GM19463 (cell line): ENCODE data around the gene MLH3.

Source experiments
- ATAC-seq: cut with Tn5 transposase; IDR thresholded peaks from one replicate; pipeline ENCODE4 v1.9.1; 2021; ENCODE audit warnings: mild to moderate bottlenecking, moderate library complexity; ENCODE audit not compliant: unreplicated experiment

The MLH3 gene

DNA sequence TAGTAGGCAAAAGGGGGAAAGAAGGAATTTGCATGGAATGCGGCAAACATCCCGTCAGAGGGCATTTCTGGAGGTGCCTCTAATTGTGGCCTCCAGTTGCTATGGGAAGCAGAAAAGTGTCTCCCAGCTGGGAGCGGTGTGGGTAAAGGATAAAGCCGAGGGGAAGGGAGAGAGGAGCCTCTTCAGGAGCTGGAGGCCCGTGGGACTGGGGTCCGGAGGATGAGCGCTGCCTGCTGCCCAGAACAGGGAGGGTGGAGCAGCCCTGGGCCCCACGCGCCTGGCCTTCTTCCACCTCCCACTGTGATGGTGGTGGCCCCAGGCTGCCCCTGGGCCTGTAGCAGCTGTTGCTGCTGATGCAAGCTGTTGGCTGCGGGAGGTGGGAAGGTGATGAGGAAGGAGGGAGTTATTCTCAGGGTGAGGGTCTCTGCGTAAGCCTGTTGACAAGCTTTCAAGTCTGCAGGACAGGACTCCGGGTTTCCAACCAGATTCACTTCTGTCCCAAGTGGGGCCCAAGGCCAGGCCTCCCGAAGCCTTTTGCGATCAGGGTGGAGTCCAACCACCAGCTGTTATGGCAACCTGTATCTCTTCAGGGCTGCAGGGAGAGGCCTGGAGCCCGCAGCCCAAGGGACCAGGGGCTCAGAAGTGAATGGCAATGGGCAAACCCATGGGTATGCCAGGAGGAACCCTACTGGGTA, 76.8 kb downstream of the MLH3 start:
- no peak for ATAC-seq

DNA sequence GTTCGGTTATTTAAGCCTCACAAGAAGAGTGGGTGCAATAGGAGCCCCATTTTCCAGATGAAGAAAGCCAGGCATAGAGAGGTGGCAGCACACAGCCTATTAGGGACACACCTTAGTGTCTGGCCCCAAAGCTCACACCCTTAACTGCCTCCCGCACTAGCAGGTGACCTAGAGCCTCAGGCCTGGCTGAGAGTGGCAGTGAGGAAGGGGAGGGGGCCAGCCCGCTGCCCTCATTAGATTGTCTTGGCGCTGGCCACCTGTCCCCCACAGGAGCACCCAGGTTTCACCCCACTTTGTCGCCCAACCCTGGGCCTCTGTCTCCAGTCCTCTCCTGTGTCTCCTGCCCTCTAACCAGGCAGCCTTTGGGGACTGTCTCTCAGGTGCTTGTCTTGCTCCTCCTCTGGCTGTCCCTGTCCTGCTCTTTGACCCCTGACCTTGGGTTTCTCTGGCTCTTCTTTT, 77.3 kb downstream of the MLH3 start:
- ATAC-seq: no peak

DNA sequence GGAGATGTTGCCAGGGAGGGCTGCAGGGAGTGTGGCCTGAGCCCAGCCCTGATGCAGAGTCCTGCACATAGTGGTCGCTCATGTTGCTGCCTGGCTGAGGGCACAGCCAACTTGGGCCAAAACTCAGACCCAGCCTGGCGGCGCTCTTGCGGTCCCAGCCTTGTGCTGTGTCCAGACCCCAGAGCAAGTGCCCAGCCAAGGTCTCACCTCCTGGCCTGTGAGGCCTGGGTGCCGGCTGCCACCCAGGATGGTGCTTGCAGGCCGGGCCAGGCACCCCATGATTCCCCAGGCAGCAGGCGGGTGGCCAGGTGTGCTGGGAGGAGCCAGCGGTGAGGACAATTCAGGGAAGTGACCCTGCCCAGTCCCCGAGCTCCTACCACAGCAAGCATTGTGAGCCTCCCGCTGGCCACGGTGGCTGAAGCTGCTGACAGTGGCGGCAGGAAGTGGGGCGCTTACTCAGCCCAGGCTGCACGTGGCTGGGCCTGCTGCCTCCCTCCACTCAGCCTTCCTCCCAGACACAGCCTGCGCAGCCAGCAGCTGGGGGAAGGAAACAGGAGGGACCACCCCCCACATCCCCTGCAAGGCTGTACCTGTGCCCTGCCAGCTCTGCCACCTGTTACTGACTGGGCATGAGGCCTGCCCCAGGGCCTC, 78.1 kb downstream of the MLH3 start:
- no peak for ATAC-seq

DNA sequence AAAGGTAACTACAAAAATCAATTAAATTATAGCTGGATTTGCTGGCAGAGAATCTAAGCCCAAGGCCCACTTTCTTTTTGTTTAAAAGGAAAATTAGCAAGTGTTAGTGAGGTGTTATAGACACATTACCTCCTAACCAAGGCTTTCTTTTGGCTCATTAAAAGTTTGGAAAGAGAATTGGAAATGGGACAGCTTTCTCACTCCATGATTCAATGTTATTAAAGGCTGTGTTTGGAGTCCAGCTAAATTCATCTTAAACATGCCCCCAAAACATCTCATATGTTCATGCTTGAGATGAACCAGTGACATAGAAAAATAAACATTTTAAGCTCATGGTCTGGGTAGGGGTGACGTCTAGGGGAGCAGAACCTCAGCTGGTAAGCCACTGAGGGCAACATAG, 82.5 kb downstream of the MLH3 start:
- no peak for ATAC-seq

DNA sequence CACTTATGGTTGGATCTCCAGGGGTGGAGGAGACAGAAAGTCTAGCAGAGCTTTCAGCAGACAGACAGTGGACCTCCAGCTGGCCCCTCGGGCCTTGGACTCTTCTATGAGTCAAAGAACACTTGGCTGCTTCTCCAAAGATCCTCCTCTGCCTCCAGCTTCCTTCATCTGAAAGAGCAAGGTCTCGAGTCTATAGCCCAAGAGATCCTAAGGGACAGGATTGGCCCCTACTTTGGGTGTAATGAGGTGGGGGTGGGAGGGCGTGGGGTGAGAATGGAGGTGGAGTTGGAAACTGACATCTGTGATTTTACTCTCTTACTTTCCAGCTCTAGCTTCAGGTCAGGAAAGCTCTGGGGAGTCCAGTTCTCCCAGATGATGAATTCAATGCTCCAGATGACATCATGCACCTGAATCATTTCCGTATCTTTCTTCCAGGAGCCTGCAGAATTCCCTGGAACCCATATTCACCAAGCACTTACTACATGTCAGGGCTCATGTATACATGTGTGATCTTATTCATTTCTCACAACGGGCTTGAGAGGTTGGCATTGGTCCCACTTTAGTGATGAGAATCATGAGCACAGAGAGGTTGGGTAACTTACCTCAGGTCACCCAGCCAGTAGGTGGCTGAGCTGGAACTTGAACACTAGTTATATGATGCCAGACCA, 85.6 kb downstream of the MLH3 start:
- no peak for ATAC-seq

DNA sequence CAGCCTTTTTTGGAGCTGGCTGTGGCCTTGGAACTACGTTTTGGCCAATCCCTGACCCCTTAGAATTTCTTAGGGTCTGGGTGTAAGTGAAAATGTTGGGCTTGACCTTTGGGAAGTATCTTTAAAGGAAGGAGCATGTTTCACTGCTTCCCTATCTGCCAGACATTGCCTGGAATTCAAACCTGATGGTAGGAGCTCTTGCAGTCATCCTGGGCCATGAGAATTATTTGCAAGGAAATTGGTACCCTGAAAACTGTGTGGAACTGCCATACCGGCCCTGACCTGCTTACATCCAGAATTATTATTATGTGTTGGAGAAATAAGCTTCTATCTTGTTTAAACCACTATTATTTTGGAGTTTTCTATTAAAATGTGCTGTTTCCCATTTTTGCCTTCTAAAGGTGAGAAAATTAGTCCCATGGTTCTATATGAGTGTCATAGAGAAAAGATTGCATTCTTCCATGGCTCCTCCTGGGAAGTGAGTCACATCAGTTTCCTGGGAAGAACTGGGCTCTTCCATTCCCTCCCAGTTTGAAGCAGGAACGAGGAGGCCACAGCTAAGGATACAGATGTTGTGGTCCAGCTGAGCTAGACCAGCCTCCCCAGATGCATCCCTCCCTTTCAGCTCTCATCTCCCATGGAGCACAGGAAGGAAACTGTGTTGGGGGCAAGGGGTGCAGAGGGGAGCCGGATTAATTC, 86.3 kb downstream of the MLH3 start:
- no peak for ATAC-seq
